Nephron (organoid): Measurements from ENCODE around the gene FARP1.

Source experiments
- H3K27ac Mint-ChIP-seq, 3 experiments: 2 replicates each; pipeline ENCODE4 v1.8.0; 2020; ENCODE audit warnings: mixed read lengths in 3 of 3, mild to moderate bottlenecking in 2 of 3, moderate library complexity in 1 of 3
- H3K27me3 Mint-ChIP-seq: 2 replicates; pipeline ENCODE4 v1.8.0; 2021; ENCODE audit warnings: low read depth, mild to moderate bottlenecking, moderate library complexity, mixed read lengths
- H3K36me3 Mint-ChIP-seq: 2 replicates; pipeline ENCODE4 v1.8.0; 2020; ENCODE audit warnings: low read depth, mixed read lengths
- H3K4me1 Mint-ChIP-seq: 2 replicates; pipeline ENCODE4 v1.8.0; 2020; ENCODE audit warnings: mixed read lengths
- H3K4me3 Mint-ChIP-seq, 3 experiments: 2 replicates each; pipeline ENCODE4 v1.8.0; 2020; ENCODE audit warnings: mild to moderate bottlenecking in 3 of 3, mixed read lengths in 3 of 3, moderate library complexity in 2 of 3
- H3K9me3 Mint-ChIP-seq: 2 replicates; pipeline ENCODE4 v1.8.0; 2020; ENCODE audit warnings: mixed read lengths
- TF ChIP-seq, protein P1 (sequence below), 3 experiments: fragments of 200-600 bp; sonication (generic); IDR thresholded peaks; one replicate each; pipeline ENCODE4 v1.5.0; 2021; ENCODE audit warnings: antibody characterized with exemption in 3 of 3; ENCODE audit not compliant: unreplicated experiment in 3 of 3

FARP1 gene

DNA sequence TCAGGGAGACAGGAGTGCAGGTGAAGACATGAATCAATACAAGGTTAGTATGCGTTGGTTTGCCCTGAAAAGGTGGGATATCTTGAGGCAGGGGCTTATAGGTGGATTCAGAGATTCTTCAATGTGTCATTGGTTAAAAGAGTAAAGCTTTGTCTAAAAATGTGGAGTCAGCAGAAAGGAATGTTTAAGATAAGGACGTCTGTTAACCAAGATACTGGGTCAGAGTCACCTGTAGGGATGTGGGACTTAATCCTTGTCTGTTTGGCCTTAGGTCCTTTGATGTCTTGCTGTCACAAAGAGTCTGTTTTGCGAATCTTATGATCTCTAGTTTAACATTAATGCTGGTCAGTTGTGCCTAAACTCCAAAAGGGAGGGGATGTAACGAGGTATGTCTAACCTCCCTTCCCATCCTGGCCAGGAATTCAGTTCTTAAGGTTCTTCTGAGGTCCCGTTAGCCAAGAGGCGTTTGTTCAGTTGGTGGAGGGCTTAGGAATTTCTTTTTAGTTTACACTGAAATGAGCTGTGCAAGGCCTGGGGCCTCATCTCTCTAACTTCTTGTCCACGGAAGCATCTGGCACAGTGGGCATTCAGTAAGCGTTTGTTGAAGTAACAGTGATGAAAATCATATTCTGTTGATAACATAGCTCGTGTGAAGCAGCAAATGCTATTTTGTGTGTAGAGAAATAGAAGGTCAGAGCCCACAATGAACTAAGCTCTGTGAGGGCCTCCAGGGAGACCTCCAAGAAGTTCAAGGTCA, 130.4 kb downstream of the FARP1 start:
- H3K4me3 Mint-ChIP-seq: peak overlapping the region; percentile 0 to 14 (median 13)
- peak overlapping the region; percentile 96 to 99 (median 97) for H3K27ac Mint-ChIP-seq
- no peaks in the 10 kb centered on the region for H3K27me3 Mint-ChIP-seq
- no peaks in the 10 kb centered on the region for H3K9me3 Mint-ChIP-seq
- peaks cover 63% of the 10 kb centered on the region for H3K4me1 Mint-ChIP-seq
- peaks cover 16% of the 10 kb centered on the region for H3K36me3 Mint-ChIP-seq
- TF ChIP-seq, protein P1, sequence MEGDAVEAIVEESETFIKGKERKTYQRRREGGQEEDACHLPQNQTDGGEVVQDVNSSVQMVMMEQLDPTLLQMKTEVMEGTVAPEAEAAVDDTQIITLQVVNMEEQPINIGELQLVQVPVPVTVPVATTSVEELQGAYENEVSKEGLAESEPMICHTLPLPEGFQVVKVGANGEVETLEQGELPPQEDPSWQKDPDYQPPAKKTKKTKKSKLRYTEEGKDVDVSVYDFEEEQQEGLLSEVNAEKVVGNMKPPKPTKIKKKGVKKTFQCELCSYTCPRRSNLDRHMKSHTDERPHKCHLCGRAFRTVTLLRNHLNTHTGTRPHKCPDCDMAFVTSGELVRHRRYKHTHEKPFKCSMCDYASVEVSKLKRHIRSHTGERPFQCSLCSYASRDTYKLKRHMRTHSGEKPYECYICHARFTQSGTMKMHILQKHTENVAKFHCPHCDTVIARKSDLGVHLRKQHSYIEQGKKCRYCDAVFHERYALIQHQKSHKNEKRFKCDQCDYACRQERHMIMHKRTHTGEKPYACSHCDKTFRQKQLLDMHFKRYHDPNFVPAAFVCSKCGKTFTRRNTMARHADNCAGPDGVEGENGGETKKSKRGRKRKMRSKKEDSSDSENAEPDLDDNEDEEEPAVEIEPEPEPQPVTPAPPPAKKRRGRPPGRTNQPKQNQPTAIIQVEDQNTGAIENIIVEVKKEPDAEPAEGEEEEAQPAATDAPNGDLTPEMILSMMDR (IDR thresholded peaks at IDR 0.05; ENCODE audit: unreplicated experiment in 3 of 3): no peak

DNA sequence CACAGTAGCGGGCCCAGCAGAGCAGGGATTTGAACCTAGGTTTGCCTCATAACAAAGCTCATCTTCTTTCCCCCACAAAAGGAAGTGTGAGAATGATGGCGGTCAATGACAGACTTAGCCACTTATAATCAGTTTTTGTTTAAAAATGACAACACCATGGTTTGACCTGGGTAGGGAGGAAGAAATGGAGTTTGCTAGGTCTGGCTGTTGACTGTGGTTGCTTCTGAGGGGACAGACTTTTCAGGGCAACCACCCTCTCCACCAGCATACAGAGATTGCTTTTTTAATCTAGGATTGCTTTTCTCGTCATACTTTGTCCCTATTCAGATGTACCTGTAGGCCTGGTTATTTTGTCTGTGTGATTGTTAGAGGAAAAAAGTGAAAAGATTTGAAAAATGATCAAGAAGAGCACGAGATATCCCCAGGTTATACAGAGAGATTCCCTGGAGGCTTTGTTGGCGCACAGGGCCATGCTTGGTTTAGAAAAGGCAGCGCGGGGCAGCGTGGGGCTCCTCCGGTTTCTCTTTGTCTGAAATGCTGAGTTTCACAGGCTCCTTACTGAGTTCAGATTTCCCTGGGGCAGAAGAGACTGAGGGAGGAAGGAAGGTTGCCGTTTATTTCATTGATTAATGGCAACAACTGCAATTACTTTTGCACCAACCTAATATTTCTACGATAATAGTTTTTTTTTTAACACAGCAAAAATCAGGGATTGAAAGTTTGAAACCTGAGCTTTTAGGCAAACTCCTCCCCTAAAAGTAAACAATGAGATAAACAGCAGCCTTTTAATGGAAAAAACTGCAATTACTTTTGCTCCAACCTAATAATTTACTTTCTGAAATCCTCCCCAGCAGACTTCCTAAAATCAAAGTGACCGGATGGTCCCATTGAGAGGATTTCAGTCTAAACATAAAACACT, 131.2 kb downstream of the FARP1 start:
- no peaks in the 10 kb centered on the region for H3K27me3 Mint-ChIP-seq
- H3K27ac Mint-ChIP-seq: peak overlapping the region; percentile 96 to 99 (median 97)
- H3K36me3 Mint-ChIP-seq: peaks cover 16% of the 10 kb centered on the region
- peaks cover 61% of the 10 kb centered on the region for H3K4me1 Mint-ChIP-seq
- H3K9me3 Mint-ChIP-seq: no peaks in the 10 kb centered on the region
- TF ChIP-seq, protein P1 (IDR thresholded peaks at IDR 0.05; ENCODE audit: unreplicated experiment in 3 of 3): no peak
- H3K4me3 Mint-ChIP-seq: peak overlapping the region; percentile 14 to 64 (median 42)

DNA sequence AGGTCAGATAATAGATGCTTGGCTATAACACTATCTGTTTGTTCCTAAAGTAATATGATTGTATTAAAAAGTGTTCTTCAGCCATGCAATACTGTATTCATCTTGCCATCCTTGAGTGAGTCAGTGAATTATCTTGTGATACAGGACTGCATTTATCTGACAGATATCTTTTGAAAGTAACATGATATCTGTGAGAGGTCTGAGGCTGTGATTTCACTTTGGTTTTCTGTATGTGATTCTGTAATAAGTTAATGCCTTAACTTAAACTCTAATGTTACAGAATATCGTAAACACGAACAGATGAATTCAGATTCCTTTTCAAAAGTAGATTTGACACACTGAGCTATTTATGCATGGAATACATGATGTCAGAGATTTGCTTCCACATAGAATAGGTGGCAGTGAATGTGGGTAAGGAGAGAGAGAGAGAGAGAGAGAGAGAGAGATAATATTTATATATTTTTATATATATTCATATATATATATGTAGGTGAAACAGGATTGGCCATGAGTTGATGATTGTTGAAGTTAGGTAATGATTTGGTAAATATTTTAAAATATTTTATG, 132.1 kb downstream of the FARP1 start:
- peak overlapping the region; percentile 96 to 99 (median 97) for H3K27ac Mint-ChIP-seq
- peak overlapping the region in 1 of 3 experiments; percentile 6 for H3K4me3 Mint-ChIP-seq
- H3K9me3 Mint-ChIP-seq: no peaks in the 10 kb centered on the region
- H3K36me3 Mint-ChIP-seq: peaks cover 8% of the 10 kb centered on the region
- H3K27me3 Mint-ChIP-seq: no peaks in the 10 kb centered on the region
- peaks cover 58% of the 10 kb centered on the region for H3K4me1 Mint-ChIP-seq
- TF ChIP-seq, protein P1 (IDR thresholded peaks at IDR 0.05; ENCODE audit: unreplicated experiment in 3 of 3): no peak

DNA sequence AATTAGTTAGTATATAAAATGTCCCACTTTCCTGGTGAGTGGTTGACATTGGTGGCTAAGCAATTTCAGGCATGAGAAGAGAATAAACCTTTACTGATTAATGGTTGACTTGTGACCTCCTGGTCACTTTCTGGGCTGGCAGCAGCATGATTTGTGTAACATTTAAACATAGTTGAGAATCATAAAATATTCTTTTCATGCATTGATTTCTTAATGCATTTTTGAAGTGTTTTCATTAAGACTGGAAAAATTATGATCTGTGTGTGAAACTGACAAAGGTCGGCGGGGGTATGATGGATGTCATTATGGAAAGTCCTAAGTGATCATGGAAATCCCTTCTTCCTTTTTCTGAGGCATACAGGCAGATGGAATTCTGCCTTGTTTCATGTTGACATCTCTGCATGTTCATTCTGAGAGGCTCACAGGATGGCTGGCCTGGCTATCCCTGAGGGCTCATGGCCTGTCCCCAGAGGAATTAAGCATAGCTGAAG, 132.8 kb downstream of the FARP1 start:
- H3K4me1 Mint-ChIP-seq: peaks cover 64% of the 10 kb centered on the region
- TF ChIP-seq, protein P1 (IDR thresholded peaks at IDR 0.05; ENCODE audit: unreplicated experiment in 3 of 3): no peak
- no peaks in the 10 kb centered on the region for H3K27me3 Mint-ChIP-seq
- peak overlapping the region in 2 of 3 experiments; percentile 1 to 12 for H3K4me3 Mint-ChIP-seq
- H3K27ac Mint-ChIP-seq: peak overlapping the region; percentile 77 to 97 (median 87)
- H3K9me3 Mint-ChIP-seq: no peaks in the 10 kb centered on the region
- H3K36me3 Mint-ChIP-seq: peaks cover 8% of the 10 kb centered on the region

DNA sequence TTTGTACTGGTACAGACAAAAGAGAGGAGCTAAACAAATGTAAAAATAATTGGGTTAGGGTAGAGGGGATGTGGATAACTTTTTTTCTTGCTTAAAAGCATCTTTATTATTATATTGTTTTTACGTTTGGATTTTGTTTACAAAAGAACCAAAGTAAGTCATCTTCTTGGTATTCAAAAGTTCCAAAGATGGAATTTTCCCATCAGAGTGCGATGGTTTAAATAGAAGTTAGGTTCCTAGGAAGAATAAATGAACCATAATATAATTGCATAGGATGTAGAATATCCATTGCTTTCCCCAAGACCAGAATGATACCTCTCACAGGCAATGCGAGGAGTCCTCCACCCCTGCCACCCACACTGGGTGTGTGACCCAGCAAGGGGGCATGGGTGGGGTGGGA, 133.6 kb downstream of the FARP1 start:
- H3K9me3 Mint-ChIP-seq: no peaks in the 10 kb centered on the region

More for the DNA sequence above, 133.6 kb downstream of the FARP1 start:
- peaks cover 65% of the 10 kb centered on the region for H3K4me1 Mint-ChIP-seq
- H3K27me3 Mint-ChIP-seq: no peaks in the 10 kb centered on the region
- peaks cover 7% of the 10 kb centered on the region for H3K36me3 Mint-ChIP-seq
- H3K4me3 Mint-ChIP-seq: no peak overlapping the region
- H3K27ac Mint-ChIP-seq: peak overlapping the region; percentile 77 to 97 (median 87)
- TF ChIP-seq, protein P1 (IDR thresholded peaks at IDR 0.05; ENCODE audit: unreplicated experiment in 3 of 3): no peak
